ENCODE data around the gene GPBP1.

The GPBP1 gene

DNA sequence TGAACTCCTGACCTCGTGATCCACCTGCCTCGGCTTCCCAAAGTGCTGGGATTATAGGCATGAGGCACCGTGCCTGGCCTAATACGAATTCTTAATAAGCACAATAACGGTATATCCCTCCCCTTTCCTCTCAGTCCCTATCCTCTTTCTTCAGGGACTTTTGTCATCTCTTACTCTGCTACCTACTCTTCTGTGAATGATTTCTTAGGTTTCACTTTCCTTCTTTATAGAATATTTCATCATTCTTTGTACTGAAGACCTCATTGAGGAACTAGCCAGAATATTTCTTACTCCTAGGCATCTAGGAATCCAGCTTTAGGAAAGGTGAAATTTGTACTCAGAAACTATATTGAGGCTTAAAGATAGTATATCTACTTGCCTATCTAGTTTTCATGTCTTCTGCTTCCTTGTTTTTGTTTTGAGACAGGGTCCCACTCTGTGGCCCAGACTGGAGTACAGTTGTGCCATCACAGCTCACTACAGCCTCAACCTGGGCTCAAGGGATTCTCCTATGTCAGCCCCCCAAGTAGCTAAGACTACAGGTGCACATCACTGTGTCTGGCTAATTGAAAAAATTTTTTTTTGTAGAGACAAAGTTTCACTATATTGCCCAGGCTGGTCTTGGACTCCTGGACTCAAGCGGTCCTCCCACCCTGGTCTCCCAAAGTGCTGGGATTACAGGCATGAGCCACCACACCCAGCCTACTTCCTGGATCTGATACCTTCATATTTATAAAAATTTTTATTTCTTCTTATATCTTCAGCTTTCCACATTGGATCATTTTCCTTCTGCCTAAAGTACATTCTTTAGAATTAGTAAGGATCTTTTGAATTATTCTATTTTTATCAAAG is 69.7 kb downstream of the GPBP1 start:
- no peak overlapping the region for H3K4me3 ChIP-seq (ENCODE audit: low read depth, low read length)
- no peak for DNase-seq
- in situ Hi-C loops (cut with HindIII; ENCODE audit: low pct_ligation_motif_present, low sequenced_read_pairs), result no loop called here
- H3K36me3 ChIP-seq (replicated peaks), result peaks cover 13% of the 10 kb centered on the region
- TF ChIP-seq, protein P1, sequence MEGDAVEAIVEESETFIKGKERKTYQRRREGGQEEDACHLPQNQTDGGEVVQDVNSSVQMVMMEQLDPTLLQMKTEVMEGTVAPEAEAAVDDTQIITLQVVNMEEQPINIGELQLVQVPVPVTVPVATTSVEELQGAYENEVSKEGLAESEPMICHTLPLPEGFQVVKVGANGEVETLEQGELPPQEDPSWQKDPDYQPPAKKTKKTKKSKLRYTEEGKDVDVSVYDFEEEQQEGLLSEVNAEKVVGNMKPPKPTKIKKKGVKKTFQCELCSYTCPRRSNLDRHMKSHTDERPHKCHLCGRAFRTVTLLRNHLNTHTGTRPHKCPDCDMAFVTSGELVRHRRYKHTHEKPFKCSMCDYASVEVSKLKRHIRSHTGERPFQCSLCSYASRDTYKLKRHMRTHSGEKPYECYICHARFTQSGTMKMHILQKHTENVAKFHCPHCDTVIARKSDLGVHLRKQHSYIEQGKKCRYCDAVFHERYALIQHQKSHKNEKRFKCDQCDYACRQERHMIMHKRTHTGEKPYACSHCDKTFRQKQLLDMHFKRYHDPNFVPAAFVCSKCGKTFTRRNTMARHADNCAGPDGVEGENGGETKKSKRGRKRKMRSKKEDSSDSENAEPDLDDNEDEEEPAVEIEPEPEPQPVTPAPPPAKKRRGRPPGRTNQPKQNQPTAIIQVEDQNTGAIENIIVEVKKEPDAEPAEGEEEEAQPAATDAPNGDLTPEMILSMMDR (IDR thresholded peaks at IDR 0.05; ENCODE audit: low read depth, low read length, missing control alignments), result no peak
- no peak overlapping the region for H3K27ac ChIP-seq
- no peaks in the 10 kb centered on the region for H3K27me3 ChIP-seq (replicated peaks)

DNA sequence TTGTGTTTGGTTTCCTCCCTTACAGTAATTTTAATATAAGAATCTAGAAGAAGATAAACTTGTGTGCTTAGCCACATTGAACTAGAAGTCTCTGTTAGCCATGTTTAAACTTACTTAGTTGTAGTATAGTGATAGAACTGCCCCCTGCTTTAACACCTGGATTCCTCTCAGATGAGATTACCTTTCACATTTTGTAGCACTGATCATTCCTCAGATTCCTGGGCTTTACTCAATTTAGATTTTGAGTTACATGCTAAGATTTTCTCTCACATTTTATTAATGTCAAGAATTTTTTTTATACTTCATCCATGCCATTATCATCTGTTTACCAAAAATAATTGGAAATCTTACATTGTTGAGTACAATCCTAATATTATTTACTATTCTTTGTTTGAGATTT is 70.5 kb downstream of the GPBP1 start:
- no peak for DNase-seq
- Histone ChIP-seq H3K36me3 (replicated peaks) (peaks cover 13% of the 10 kb centered on the region), H3K27ac (no peak overlapping the region), H3K4me3 (ENCODE audit: low read depth, low read length) (no peak overlapping the region), H3K27me3 (replicated peaks) (no peaks in the 10 kb centered on the region)
- in situ Hi-C loops (cut with HindIII; ENCODE audit: low pct_ligation_motif_present, low sequenced_read_pairs), result no loop called here
- TF ChIP-seq, protein P1 (IDR thresholded peaks at IDR 0.05; ENCODE audit: low read depth, low read length, missing control alignments), result no peak

DNA sequence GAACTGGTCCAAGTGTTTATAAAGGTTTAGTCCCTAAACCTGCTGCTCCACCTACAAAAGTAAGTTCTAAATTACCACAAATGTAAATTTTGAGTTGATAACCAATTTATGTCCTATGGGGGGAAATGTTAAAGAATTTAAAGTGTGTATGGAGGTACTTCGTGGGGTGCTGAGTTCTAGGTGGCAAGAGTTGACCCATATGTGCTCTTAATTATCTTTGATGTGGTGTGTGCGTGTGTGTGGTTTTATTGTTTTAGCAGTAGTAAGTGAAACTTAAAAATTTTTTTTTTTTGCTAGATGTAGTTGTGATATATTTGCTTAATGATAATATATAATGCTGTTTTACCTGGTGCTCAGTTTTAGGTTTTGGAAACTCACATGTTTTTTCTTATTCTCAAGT is 72.6 kb downstream of the GPBP1 start:
- no peak for DNase-seq
- TF ChIP-seq, protein P1 (IDR thresholded peaks at IDR 0.05; ENCODE audit: low read depth, low read length, missing control alignments), result no peak
- Histone ChIP-seq H3K27ac (no peak overlapping the region), H3K4me3 (ENCODE audit: low read depth, low read length) (no peak overlapping the region), H3K36me3 (replicated peaks) (peaks cover 22% of the 10 kb centered on the region), H3K27me3 (replicated peaks) (no peaks in the 10 kb centered on the region)
- in situ Hi-C loops (cut with HindIII; ENCODE audit: low pct_ligation_motif_present, low sequenced_read_pairs), result no loop called here

DNA sequence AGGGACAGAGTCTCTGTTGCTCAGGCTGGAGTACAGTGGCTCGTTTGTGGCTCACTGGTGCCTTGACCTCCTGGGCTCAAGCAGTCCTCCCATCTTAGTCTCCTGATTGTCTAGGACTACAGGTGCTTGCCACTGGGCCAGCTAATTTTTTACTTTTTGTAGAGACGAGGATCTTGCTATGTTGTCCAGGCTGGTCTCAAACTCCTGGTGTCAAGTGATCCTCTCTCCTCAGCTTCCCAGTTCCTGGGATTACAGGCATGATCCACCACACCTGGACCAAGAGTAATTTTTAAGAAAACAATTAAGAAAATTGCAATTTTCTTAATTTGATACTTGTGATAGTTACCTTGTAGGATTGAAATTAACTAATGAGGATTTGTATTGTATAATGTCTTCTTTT is 73.9 kb downstream of the GPBP1 start:
- in situ Hi-C loops (cut with HindIII; ENCODE audit: low pct_ligation_motif_present, low sequenced_read_pairs), result no loop called here
- H3K4me3 ChIP-seq (ENCODE audit: low read depth, low read length), result no peak overlapping the region
- H3K27ac ChIP-seq, result no peak overlapping the region
- H3K27me3 ChIP-seq (replicated peaks), result no peaks in the 10 kb centered on the region
- peaks cover 25% of the 10 kb centered on the region for H3K36me3 ChIP-seq (replicated peaks)
- TF ChIP-seq, protein P1 (IDR thresholded peaks at IDR 0.05; ENCODE audit: low read depth, low read length, missing control alignments), result no peak
- no peak for DNase-seq

DNA sequence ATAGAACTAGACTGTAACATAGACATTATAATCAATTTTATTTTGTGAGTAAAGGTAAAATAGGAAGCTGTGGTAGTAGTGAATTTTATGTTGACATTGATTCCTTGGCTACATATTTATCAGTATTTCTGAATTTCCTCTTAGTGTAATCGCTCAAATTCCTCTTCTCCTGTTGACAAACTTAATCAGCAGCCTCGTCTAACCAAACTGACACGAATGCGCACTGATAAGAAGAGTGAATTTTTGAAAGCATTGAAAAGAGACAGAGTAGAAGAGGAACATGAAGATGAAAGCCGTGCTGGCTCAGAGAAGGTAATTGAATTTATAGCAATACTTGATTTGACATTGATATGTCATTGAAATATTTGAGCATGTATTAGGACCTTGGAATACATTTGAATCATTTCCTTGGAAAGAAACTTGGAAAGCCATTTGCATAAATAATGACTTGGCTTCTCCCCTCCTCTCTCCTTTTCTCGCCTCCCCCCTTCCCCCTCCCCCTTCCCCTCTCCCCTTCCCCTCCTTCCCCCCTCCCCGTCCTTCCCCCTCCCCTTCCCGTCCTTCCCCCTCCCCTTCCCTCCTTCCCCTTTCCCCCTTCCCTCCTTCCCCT is 75.5 kb downstream of the GPBP1 start:
- DNase-seq, result no peak
- no peaks in the 10 kb centered on the region for H3K27me3 ChIP-seq (replicated peaks)
- H3K4me3 ChIP-seq (ENCODE audit: low read depth, low read length), result no peak overlapping the region
- H3K27ac ChIP-seq, result no peak overlapping the region
- in situ Hi-C loops (cut with HindIII; ENCODE audit: low pct_ligation_motif_present, low sequenced_read_pairs), result no loop called here
- peaks cover 25% of the 10 kb centered on the region for H3K36me3 ChIP-seq (replicated peaks)
- TF ChIP-seq, protein P1 (IDR thresholded peaks at IDR 0.05; ENCODE audit: low read depth, low read length, missing control alignments), result no peak

All from brain microvascular endothelial cell (primary cell).